Urinary bladder (tissue), 4 donors: ENCODE data around the gene GNAL. TPM values are rescaled to one million over a fixed set of nuclear protein-coding genes. Genes with fewer than 3 reads are reported as not detected.
A peak's percentile ranks its signal among the peaks of the same experiment; 100 is the strongest.

Source experiments
- DNase-seq: peaks from one replicate; pipeline ENCODE4 v3.0.0-alpha.2; 2015; ENCODE audit errors: extremely low spot score
- H3K27ac ChIP-seq: one replicate; pipeline ENCODE4 v1.5.1; 2013; ENCODE audit warnings: low read depth, mild to moderate bottlenecking, moderate library complexity
- H3K36me3 ChIP-seq: one replicate; pipeline ENCODE4 v1.6.1; 2013; ENCODE audit warnings: mild to moderate bottlenecking, moderate library complexity; ENCODE audit not compliant: insufficient read depth
- H3K4me1 ChIP-seq: one replicate; pipeline ENCODE4 v1.6.1; 2013; ENCODE audit warnings: mild to moderate bottlenecking, moderate library complexity; ENCODE audit not compliant: insufficient read depth
- H3K4me3 ChIP-seq: one replicate; pipeline ENCODE4 v1.5.1; 2013; ENCODE audit warnings: low read depth, low read length
- WGBS: extraction: QIAGEN DNeasy Blood & Tissue Kit; methylation state at CpG from one replicate; pipeline ENCODE4 v1.1.7; 2013; 5-methylcytosine and 5-hydroxymethylcytosine counted together
- polyA plus RNA-seq: library from polyadenylated mRNA; stranded (reverse); fragments of 200-250 nt; gene quantifications from one replicate; pipeline ENCODE4 v1.2.3, GENCODE V29; 2013
- total RNA-seq: library from RNA; depleted of rRNA; stranded (reverse); fragments of >200 nt; gene quantifications from one replicate; pipeline ENCODE4 v1.2.3, GENCODE V29; 2014
- donor health status: healthy with polysubstance abuse.
- donor health status: healthy.

Gene GNAL
- total and polyA plus RNA-seq, 2 donors: 6.1 to 19.7 TPM

GRCh38 chr18:11719621-11720020 lies 30.6 kb downstream of the GNAL start:
- no peak overlapping the region for H3K4me3 ChIP-seq
- H3K4me1 ChIP-seq: no peaks in the 10 kb centered on the region
- no peak overlapping the region for H3K27ac ChIP-seq
- no peaks in the 10 kb centered on the region for H3K36me3 ChIP-seq
- WGBS: 82% methylated on average over 7 of the region's 7 CpGs
- no peak for DNase-seq

- Histone ChIP-seq H3K4me1 (no peaks in the 10 kb centered on the region), H3K36me3 (no peaks in the 10 kb centered on the region)
- WGBS: 97% methylated on average over 3 of the region's 3 CpGs
Observed at GRCh38 chr18:11721720-11722119, 32.7 kb downstream of the GNAL start.

DNA sequence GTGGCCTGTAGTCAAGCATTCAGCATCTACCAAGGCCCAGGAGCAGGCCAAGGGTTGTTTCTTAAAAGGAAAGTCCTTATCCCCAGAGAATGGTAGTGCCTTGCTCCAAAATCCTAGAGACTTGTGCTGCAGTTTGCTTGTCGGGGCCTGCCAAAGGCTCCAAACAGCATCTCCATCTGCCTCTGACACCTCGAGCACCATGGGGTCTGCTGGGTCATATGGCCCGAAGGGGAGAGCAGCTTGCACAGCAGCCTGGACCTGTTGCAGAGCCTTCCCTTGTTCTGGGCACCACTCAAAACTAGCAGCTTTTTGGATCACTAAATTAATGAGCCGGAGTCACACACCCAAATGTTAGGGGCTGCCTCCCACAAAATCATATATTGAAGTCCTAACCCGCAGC lies 35.7 kb downstream of the GNAL start:
- Histone ChIP-seq H3K4me3 (no peak overlapping the region), H3K36me3 (no peaks in the 10 kb centered on the region), H3K4me1 (no peaks in the 10 kb centered on the region), H3K27ac (no peak overlapping the region)
- no peak for DNase-seq
- WGBS: 93% methylated on average over 5 of the region's 5 CpGs

More at GRCh38 chr18:11721720-11722119, 32.7 kb downstream of the GNAL start:
- DNase-seq: no peak
- Histone ChIP-seq H3K4me3 (no peak overlapping the region), H3K27ac (no peak overlapping the region)

GRCh38 chr18:11726556-11726955 lies 37.5 kb downstream of the GNAL start:
- no peak overlapping the region for H3K27ac ChIP-seq
- WGBS: 78% methylated on average over 2 of the region's 2 CpGs
- H3K4me3 ChIP-seq: no peak overlapping the region
- no peaks in the 10 kb centered on the region for H3K4me1 ChIP-seq
- H3K36me3 ChIP-seq: no peaks in the 10 kb centered on the region
- DNase-seq: no peak

DNA sequence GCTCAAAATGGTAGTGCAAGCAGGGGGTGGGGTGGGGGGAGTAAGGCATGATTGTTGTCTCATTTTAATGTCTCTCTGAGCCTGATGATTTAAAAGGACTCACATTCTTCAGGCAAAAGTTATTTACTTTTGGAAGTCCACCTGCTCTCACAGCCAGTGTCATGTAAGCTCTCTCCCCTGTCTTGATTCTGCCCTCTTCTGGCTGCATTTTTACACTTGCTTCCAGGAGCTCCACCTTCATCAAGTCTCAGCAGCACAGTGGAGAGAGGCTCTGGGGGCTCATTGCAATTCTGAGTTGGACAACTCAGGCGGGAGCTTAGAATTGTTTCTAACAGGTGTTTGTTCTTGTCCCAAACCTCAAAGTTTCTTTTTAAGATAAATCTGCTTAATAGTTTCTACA lies 39.2 kb downstream of the GNAL start:
- no peak for DNase-seq
- H3K27ac ChIP-seq: no peak overlapping the region
- H3K4me3 ChIP-seq: no peak overlapping the region
- no peaks in the 10 kb centered on the region for H3K4me1 ChIP-seq
- WGBS: 60% methylated on average over 1 of the region's 1 CpG
- no peaks in the 10 kb centered on the region for H3K36me3 ChIP-seq

- 65% methylated on average over 6 of the region's 6 CpGs for WGBS
Observed at GRCh38 chr18:11729556-11729955, 40.5 kb downstream of the GNAL start.

DNA sequence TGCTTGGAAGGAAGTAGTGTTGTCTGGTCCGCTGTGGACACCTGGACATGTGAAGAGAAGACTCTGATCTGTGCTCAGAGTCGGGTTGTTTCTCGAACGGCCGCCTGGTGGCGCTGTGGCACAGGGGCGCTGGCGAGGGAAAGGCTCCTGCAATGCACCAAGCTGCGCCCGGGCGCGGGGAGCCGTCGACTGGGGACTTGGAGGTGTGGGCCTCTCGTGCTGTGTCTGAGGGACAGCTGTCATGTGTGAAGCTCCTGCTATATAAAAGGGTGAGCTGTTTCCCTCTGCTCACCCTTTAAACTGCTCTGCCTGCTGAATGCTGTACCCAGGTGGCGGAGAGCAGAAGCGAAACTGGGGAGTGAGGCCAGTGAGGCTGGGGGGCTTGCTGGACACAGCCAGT lies 44.0 kb downstream of the GNAL start:
- Histone ChIP-seq H3K27ac (no peak overlapping the region), H3K4me1 (no peaks in the 10 kb centered on the region), H3K36me3 (no peaks in the 10 kb centered on the region), H3K4me3 (peak overlapping the region; percentile 19)
- DNase-seq: no peak
- 12% methylated on average over 17 of the region's 17 CpGs for WGBS

More at GRCh38 chr18:11729556-11729955, 40.5 kb downstream of the GNAL start:
- no peak for DNase-seq
- H3K4me1 ChIP-seq: no peaks in the 10 kb centered on the region
- H3K27ac ChIP-seq: no peak overlapping the region
- no peaks in the 10 kb centered on the region for H3K36me3 ChIP-seq
- H3K4me3 ChIP-seq: no peak overlapping the region

- Histone ChIP-seq H3K4me3 (no peak overlapping the region), H3K36me3 (no peaks in the 10 kb centered on the region), H3K27ac (no peak overlapping the region), H3K4me1 (no peaks in the 10 kb centered on the region)
- WGBS: 72% methylated on average over 1 of the region's 1 CpG
- DNase-seq: no peak
Observed at GRCh38 chr18:11736656-11737055, 47.6 kb downstream of the GNAL start.

DNA sequence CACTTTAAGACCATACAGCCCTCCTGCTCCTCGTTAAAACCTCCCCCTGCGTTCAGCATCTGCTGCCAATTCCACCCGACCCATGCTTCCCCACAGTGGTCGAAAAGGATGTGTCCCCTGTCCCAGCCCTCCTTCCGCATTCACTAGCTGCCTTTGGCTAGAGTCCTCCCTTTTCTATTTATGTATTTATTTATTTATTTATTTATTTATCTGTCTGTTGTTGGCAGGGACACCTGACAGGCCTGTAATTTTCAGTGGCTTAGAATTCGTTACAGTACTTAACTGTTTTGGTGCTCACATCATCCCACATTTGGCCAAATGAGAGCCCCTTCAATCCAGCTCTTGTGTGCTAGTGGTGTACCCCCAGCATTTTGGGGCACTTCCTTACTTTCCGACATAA lies 50.8 kb downstream of the GNAL start:
- no peak for DNase-seq
- H3K4me1 ChIP-seq: no peaks in the 10 kb centered on the region
- no peak overlapping the region for H3K4me3 ChIP-seq
- no peaks in the 10 kb centered on the region for H3K36me3 ChIP-seq
- H3K27ac ChIP-seq: no peak overlapping the region
- WGBS: 66% methylated on average over 7 of the region's 7 CpGs

DNA sequence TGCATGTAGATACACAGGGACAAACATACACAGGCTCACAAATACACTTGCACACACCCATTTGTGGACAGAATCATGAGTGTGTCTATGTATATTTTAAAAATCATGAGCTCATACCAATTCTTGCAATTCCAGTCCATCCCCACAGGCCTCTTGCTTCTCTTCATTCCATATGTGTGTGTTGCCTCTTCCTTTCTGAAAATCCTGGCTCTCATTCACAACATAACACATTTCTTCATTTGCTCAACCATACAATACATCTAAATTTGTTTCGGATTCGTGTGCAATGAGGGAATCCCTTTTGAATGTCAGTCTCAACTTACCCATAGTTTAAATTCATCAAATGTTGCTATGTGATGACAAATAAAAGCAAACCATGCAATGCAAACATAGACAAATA lies 51.4 kb downstream of the GNAL start:
- 85% methylated on average over 2 of the region's 2 CpGs for WGBS
- no peak overlapping the region for H3K4me3 ChIP-seq
- no peaks in the 10 kb centered on the region for H3K36me3 ChIP-seq
- H3K4me1 ChIP-seq: no peaks in the 10 kb centered on the region
- DNase-seq: no peak
- H3K27ac ChIP-seq: no peak overlapping the region

- 80% methylated on average over 5 of the region's 5 CpGs for WGBS
Observed at GRCh38 chr18:11741505-11742145, 52.6 kb downstream of the GNAL start.

GRCh38 chr18:11745521-11745920 lies 56.5 kb downstream of the GNAL start:
- no peaks in the 10 kb centered on the region for H3K4me1 ChIP-seq
- 93% methylated on average over 9 of the region's 9 CpGs for WGBS
- H3K4me3 ChIP-seq: no peak overlapping the region
- no peak overlapping the region for H3K27ac ChIP-seq
- no peak for DNase-seq
- H3K36me3 ChIP-seq: no peaks in the 10 kb centered on the region

More at GRCh38 chr18:11741505-11742145, 52.6 kb downstream of the GNAL start:
- H3K27ac ChIP-seq: no peak overlapping the region
- H3K36me3 ChIP-seq: no peaks in the 10 kb centered on the region
- H3K4me3 ChIP-seq: no peak overlapping the region
- no peaks in the 10 kb centered on the region for H3K4me1 ChIP-seq
- DNase-seq: no peak

- Histone ChIP-seq H3K27ac (no peak overlapping the region), H3K4me3 (no peak overlapping the region), H3K4me1 (peaks cover 4% of the 10 kb centered on the region), H3K36me3 (no peaks in the 10 kb centered on the region)
- DNase-seq: no peak
- 96% methylated on average over 4 of the region's 4 CpGs for WGBS
Observed at GRCh38 chr18:11747286-11747685, 58.2 kb downstream of the GNAL start.

DNA sequence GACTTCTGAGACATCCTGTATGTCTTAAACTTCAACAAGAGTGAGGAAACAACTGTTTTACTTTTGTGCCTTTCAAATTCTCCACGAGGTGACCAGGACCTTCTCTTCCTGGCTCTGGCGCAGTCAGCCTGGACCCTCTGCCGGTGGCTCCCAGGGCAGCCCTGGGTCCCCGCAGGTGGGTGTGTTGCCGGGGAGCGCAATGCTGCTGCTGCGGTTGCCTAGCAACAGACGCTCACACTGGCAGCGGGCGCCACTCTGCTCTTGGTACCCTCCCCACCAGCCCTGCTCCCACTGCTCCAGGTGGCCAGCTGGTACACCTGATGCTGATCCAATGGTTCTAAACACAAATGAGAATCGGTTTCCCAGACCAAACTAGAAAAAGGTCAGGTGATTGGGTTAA lies 58.7 kb downstream of the GNAL start:
- no peaks in the 10 kb centered on the region for H3K36me3 ChIP-seq
- no peak overlapping the region for H3K27ac ChIP-seq
- 33% methylated on average over 11 of the region's 11 CpGs for WGBS

GRCh38 chr18:11749305-11749704 lies 60.2 kb downstream of the GNAL start:
- no peak for DNase-seq
- H3K36me3 ChIP-seq: no peaks in the 10 kb centered on the region
- no peak overlapping the region for H3K4me3 ChIP-seq
- peaks cover 4% of the 10 kb centered on the region for H3K4me1 ChIP-seq
- no peak overlapping the region for H3K27ac ChIP-seq
- WGBS: 97% methylated on average over 8 of the region's 8 CpGs

More for the DNA sequence above, 58.7 kb downstream of the GNAL start:
- Histone ChIP-seq H3K4me1 (peaks cover 4% of the 10 kb centered on the region), H3K4me3 (no peak overlapping the region)
- no peak for DNase-seq
